HEK293T (cell line): Measurements from ENCODE around the gene ALDH3A1.
"Not testable (repeated sequence)": the region's sequence is repeated elsewhere in the genome, so short reads cannot be mapped to it uniquely, and the experiment has no call there.

ENCODE experiments used
- CTCF ChIA-PET: fragments of 350-600 bp; formaldehyde crosslinking; extraction: SDS; loops from one replicate; lab custom pipeline; 2021; ENCODE audit warnings: antibody characterized with exemption, inconsistent platforms; lab: Yijun Ruan, JAX
- POLR2A ChIA-PET: fragments of 350-600 bp; formaldehyde crosslinking; extraction: SDS; loops from one replicate; lab custom pipeline; 2020; ENCODE audit warnings: antibody characterized with exemption, inconsistent platforms; lab: Yijun Ruan, JAX
- DNase-seq: peaks from one replicate; pipeline ENCODE4 v3.0.0; 2012; ENCODE audit warnings: mixed read lengths; ENCODE audit errors: extremely low spot score
- ARNT ChIP-seq: fragments of 450-650 bp; IDR thresholded peaks from 2 replicates; pipeline ENCODE4 v1.6.1; 2017; ENCODE audit warnings: mild to moderate bottlenecking
- BHLHE40 ChIP-seq: fragments of 450-650 bp; IDR thresholded peaks from 2 replicates; pipeline ENCODE4 v1.6.1; 2016; ENCODE audit warnings: mild to moderate bottlenecking, moderate library complexity, borderline replicate concordance
- CTBP1 ChIP-seq: fragments of 450-650 bp; IDR thresholded peaks from 2 replicates; pipeline ENCODE4 v1.6.1; 2016; ENCODE audit warnings: borderline replicate concordance
- ELF4 ChIP-seq: fragments of 450-650 bp; IDR thresholded peaks from 2 replicates; pipeline ENCODE4 v1.6.1; 2017; ENCODE audit warnings: antibody characterized with exemption
- FOXA1 ChIP-seq: fragments of 450-650 bp; IDR thresholded peaks from 2 replicates; pipeline ENCODE4 v1.6.1; 2016; ENCODE audit warnings: mild to moderate bottlenecking
- FOXK2 ChIP-seq: fragments of 450-650 bp; IDR thresholded peaks from 2 replicates; pipeline ENCODE4 v1.6.1; 2016; ENCODE audit warnings: mild to moderate bottlenecking
- FOXM1 ChIP-seq: fragments of 450-650 bp; IDR thresholded peaks from 2 replicates; pipeline ENCODE4 v1.6.1; 2017; ENCODE audit warnings: mild to moderate bottlenecking, borderline replicate concordance
- HDGF ChIP-seq: fragments of 450-650 bp; IDR thresholded peaks from 2 replicates; pipeline ENCODE4 v1.6.1; 2017; ENCODE audit warnings: antibody characterized with exemption, borderline replicate concordance
- L3MBTL2 ChIP-seq: fragments of 450-650 bp; conservative IDR thresholded peaks from 2 replicates; pipeline ENCODE4 v1.6.1; 2016; ENCODE audit warnings: mild to moderate bottlenecking
- LEF1 ChIP-seq: fragments of 450-650 bp; IDR thresholded peaks from 2 replicates; pipeline ENCODE4 v1.6.1; 2017; ENCODE audit warnings: mild to moderate bottlenecking, borderline replicate concordance
- NFRKB ChIP-seq: fragments of 450-650 bp; IDR thresholded peaks from 2 replicates; pipeline ENCODE4 v1.6.1; 2016; ENCODE audit warnings: mild to moderate bottlenecking, moderate library complexity
- PKNOX1 ChIP-seq: fragments of 450-650 bp; IDR thresholded peaks from 2 replicates; pipeline ENCODE4 v1.6.1; 2016
- SP1 ChIP-seq: fragments of 450-650 bp; IDR thresholded peaks from 2 replicates; pipeline ENCODE4 v1.6.1; 2017
- SUZ12 ChIP-seq: fragments of 450-650 bp; IDR thresholded peaks from 2 replicates; pipeline ENCODE4 v1.6.1; 2016; ENCODE audit warnings: mild to moderate bottlenecking
- TARDBP ChIP-seq: fragments of 450-650 bp; IDR thresholded peaks from 2 replicates; pipeline ENCODE4 v1.6.1; 2016
- ZNF384 ChIP-seq: fragments of 450-650 bp; IDR thresholded peaks from 2 replicates; pipeline ENCODE4 v1.6.1; 2016

Gene ALDH3A1

GRCh38 chr17:19768046-19768782 is 20.1 kb upstream of the ALDH3A1 start:
- DNase-seq: no peak
- CTCF ChIA-PET: no interaction called here
- TF ChIP-seq NFRKB (no peak), L3MBTL2 (no peak), BHLHE40 (no peak), ZNF384 (no peak), PKNOX1 (no peak), FOXM1 (no peak), FOXA1 (no peak), ELF4 (no peak), SUZ12 (no peak), FOXK2 (no peak), TARDBP (no peak)
- POLR2A ChIA-PET: interaction anchor here (1.4 kb wide), 1 partner anchor 120 kb away, joined by 4 read pairs; the partner anchor contains the start of gene ALDH3A2

- peak; percentile 83 for DNase-seq
- CTCF ChIA-PET: interaction anchor here (0.5 to 2.0 kb wide), 22 partner anchors 8 to 405 kb away, joined by 3 to 12 read pairs (median 4); partner anchors contain the start of genes ALDH3A2 and B9D1
Observed at GRCh38 chr17:19766421-19767270, 18.5 kb upstream of the ALDH3A1 start.

GRCh38 chr17:19766016-19766415 is 17.9 kb upstream of the ALDH3A1 start:
- CTCF ChIA-PET: interaction anchor here (0.6 to 2.0 kb wide), 19 partner anchors 10 to 404 kb away, joined by 3 to 12 read pairs (median 3); partner anchors contain the start of genes ALDH3A2 and B9D1
- POLR2A ChIA-PET: interaction anchor here (1.2 to 1.4 kb wide), 2 partner anchors 117 to 388 kb away, joined by 5 to 11 read pairs; partner anchors contain the start of genes ALDH3A2 and MAPK7
- no peak for DNase-seq
- TF ChIP-seq ELF4 (no peak), ZNF384 (no peak), SP1 (no peak), FOXM1 (no peak), HDGF (no peak), CTBP1 (no peak), TARDBP (no peak)

More at GRCh38 chr17:19766421-19767270, 18.5 kb upstream of the ALDH3A1 start:
- POLR2A ChIA-PET: interaction anchor here (1.2 to 1.4 kb wide), 2 partner anchors 118 to 389 kb away, joined by 5 to 11 read pairs; partner anchors contain the start of genes ALDH3A2 and MAPK7
- TF ChIP-seq ARNT (0 out of 2 replicates have a peak, but pooled peaks have one; percentile 34), HDGF (0 out of 2 replicates have a peak, but pooled peaks have one; percentile 79), BHLHE40 (no peak)

GRCh38 chr17:19763991-19764390 is 15.9 kb upstream of the ALDH3A1 start:
- ChIA-PET POLR2A (interaction anchor here (1.2 to 7.2 kb wide), 2 partner anchors 19 to 386 kb away, joined by 3 to 46 read pairs; partner anchors contain the start of gene MAPK7), CTCF (interaction anchor here (0.6 to 3.4 kb wide), 8 partner anchors 8 to 401 kb away, joined by 3 to 28 read pairs (median 14); partner anchors contain the start of gene B9D1)
- not testable (repeated sequence) for DNase-seq

- no peak for DNase-seq
Observed at GRCh38 chr17:19763416-19763815, 15.3 kb upstream of the ALDH3A1 start.

More at GRCh38 chr17:19763416-19763815, 15.3 kb upstream of the ALDH3A1 start:
- ChIA-PET CTCF (interaction anchor here (0.8 to 3.4 kb wide), 10 partner anchors 9 to 400 kb away, joined by 3 to 28 read pairs (median 14); partner anchors contain the start of genes ALDH3A2 and B9D1), POLR2A (interaction anchor here (1.2 to 7.2 kb wide), 6 partner anchors 9 to 385 kb away, joined by 3 to 46 read pairs (median 4); partner anchors contain the start of genes ALDH3A2 and MAPK7)
- TF ChIP-seq PKNOX1: no peak
- no peak for TF ChIP-seq FOXM1
- no peak for TF ChIP-seq SUZ12
- no peak for TF ChIP-seq LEF1
- no peak for TF ChIP-seq L3MBTL2
- no peak for TF ChIP-seq ELF4
- no peak for TF ChIP-seq SP1
- TF ChIP-seq ZNF384: no peak
- no peak for TF ChIP-seq BHLHE40
- no peak for TF ChIP-seq FOXA1
- TF ChIP-seq FOXK2: no peak
- no peak for TF ChIP-seq HDGF
- no peak for TF ChIP-seq ARNT
- TF ChIP-seq NFRKB: no peak
- TF ChIP-seq TARDBP: no peak
- no peak for TF ChIP-seq CTBP1
